Cardiac muscle cell (in vitro differentiated cells and primary cell): ENCODE data around the gene APLNR. TPM values are rescaled to one million over a fixed set of nuclear protein-coding genes. Genes with fewer than 3 reads are reported as not detected.

Experiments used
- DNase-seq, 2 donors: peaks; one replicate each; pipeline versions ENCODE4 v3.0.0 to v3.0.0-alpha.2; 2010 to 2017; ENCODE audit warnings: low read depth in 1 of 2, low spot score in 1 of 2
- H3K27ac ChIP-seq: fragments of 200-600 bp; sonication (generic); 2 replicates; pipeline ENCODE4 v1.5.1; 2016
- H3K27me3 ChIP-seq: fragments of 200-600 bp; sonication (generic); 2 replicates; pipeline ENCODE4 v1.6.0; 2016; ENCODE audit warnings: control low read depth
- H3K36me3 ChIP-seq: fragments of 200-600 bp; sonication (generic); 2 replicates; pipeline ENCODE4 v1.5.1; 2016; ENCODE audit warnings: control low read depth
- H3K4me1 ChIP-seq: fragments of 200-600 bp; sonication (generic); 2 replicates; pipeline ENCODE4 v1.8.1; 2017; ENCODE audit warnings: low read depth, mild to moderate bottlenecking, mixed run types
- H3K4me3 ChIP-seq: fragments of 200-600 bp; sonication (generic); 2 replicates; pipeline ENCODE4 v1.5.1; 2016; ENCODE audit warnings: mild to moderate bottlenecking
- H3K9me3 ChIP-seq: fragments of 200-600 bp; sonication (generic); 2 replicates; pipeline ENCODE4 v1.5.1; 2017; ENCODE audit warnings: low read depth, mild to moderate bottlenecking, control low read depth
- CTCF ChIP-seq: IDR thresholded peaks from 2 replicates; pipeline ENCODE4 v1.5.1; 2012; ENCODE audit warnings: low read depth, mild to moderate bottlenecking, low read length
- polyA plus RNA-seq: library from polyadenylated mRNA; unstranded; fragments of >200 nt; fragmentation: Nextera tagmentation; extraction: Ambion mirVana; gene quantifications from 2 replicates; pipeline ENCODE4 v1.2.1, GENCODE V29; 2016
- total RNA-seq: library from RNA; depleted of rRNA; stranded (reverse); fragments of >200 nt; gene quantifications from 2 replicates; pipeline ENCODE4 v1.2.3, GENCODE V29; 2016

Gene APLNR
- total and polyA plus RNA-seq, 2 experiments from 2014 or later: 7.2 to 16.0 TPM

DNA sequence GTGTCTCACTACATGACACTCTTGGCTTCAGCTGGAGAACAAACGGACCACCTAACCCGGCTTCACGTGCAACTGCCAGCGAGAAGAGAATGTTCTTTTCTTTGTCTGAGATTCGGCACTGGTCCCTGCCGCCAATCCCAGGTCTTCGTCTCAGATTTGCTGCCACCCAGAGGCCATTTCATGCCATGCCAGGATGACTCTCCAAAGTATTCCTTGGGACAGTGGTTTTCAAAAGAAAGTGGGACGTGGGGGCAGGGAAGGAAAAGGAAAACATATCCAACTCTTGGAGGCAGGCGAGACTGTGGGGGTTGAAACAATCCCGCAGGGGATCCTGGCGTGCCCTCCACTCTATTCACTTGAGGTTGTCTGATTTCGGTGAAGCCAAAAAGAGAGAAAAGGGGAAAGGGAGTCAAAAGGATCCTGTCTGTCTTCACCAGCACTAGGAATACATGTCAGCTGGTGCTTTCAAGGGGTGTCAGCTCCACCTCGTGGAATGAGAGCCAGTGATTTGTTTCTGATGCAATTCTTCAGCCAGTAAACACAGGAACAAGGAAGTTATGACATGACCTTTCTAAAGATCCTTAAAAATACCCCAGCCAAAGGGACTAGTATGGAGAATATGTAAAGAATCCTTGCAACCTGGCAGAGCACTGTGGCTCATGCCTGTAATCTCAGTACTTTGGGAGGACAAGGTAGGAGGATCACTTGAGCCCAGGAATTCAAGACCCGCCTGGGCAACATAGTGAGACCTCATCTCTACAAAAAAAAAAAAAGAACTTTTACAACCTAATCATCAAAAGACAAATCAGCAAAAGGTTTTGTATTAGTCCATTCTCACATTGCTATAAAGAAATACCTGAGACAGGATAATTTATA, 41.0 kb upstream of the APLNR start:
- TF ChIP-seq CTCF: peak; percentile 84
- H3K36me3 ChIP-seq: no peaks in the 10 kb centered on the region
- peak overlapping the region; percentile 68 for H3K27ac ChIP-seq
- peaks cover 8% of the 10 kb centered on the region for H3K4me1 ChIP-seq
- H3K4me3 ChIP-seq: no peak overlapping the region
- no peaks in the 10 kb centered on the region for H3K27me3 ChIP-seq
- peak; percentile 77 to 92 for DNase-seq
- no peaks in the 10 kb centered on the region for H3K9me3 ChIP-seq

GRCh38 chr11:57276971-57277675, 40.1 kb upstream of the APLNR start:
- H3K9me3 ChIP-seq: no peaks in the 10 kb centered on the region
- no peak overlapping the region for H3K4me3 ChIP-seq
- DNase-seq: peak in 1 of 2 donors; percentile 78
- peaks cover 8% of the 10 kb centered on the region for H3K4me1 ChIP-seq
- TF ChIP-seq CTCF: no peak
- no peaks in the 10 kb centered on the region for H3K36me3 ChIP-seq
- H3K27ac ChIP-seq: no peak overlapping the region
- H3K27me3 ChIP-seq: no peaks in the 10 kb centered on the region

DNA sequence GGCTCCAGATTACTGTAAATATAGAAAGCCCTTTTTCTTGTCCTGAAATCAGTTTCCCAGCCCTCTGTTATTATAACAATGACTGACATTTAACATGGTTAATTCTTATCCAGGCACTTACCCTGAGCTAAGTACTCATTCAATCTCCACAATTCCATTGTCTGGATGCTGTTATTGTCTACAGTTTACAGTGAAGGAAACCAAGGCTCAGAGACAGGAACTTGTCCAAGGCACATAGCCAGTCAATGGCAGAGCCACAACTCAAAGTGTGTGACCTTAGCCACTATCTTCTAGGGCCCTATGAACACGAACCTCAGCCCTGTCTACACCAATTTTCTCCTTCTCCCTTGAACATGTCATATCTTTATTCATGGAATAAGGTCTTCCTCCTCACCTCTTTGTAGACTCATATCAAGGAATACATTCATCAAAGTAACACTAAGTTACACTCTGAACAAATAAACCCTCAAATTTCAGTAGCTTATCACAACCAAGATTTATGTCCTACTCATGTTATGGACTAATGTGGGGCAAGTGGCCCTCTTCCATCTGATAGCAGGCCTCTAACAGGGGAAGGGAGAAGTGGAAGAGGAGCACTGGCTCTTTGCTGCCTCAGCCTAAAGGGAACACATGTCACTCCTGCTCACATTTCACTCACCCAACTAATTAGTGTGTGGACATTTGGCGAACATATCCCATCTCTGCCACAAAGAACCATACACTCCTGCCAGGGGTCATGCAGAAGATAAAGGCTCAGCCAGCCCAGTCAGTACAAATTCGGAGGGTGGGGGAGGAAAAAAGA, 39.3 kb upstream of the APLNR start:
- no peaks in the 10 kb centered on the region for H3K9me3 ChIP-seq
- no peak overlapping the region for H3K4me3 ChIP-seq
- no peaks in the 10 kb centered on the region for H3K36me3 ChIP-seq
- no peak for DNase-seq
- H3K4me1 ChIP-seq: peaks cover 8% of the 10 kb centered on the region
- no peak overlapping the region for H3K27ac ChIP-seq
- no peaks in the 10 kb centered on the region for H3K27me3 ChIP-seq
- TF ChIP-seq CTCF: no peak

DNA sequence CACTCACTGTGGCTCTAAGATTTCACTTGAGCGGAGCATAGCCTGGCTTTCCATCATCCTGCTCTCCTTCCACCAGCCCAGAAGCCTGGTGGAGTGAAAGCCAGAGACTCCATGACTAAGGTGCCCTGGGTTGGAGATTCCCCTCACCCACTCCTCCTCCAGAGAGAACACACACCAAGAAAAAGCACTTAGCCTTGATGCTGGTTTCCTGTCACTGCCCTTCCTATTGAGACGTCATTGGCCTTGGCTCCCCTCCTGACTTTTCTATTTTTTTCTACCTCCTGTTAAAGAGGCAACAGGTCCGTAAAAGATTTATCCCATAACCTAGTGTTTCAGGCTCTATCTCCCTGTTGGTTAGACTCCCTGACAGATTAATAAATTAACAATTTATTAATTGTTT, 38.5 kb upstream of the APLNR start:
- H3K36me3 ChIP-seq: no peaks in the 10 kb centered on the region
- no peak for TF ChIP-seq CTCF
- no peaks in the 10 kb centered on the region for H3K9me3 ChIP-seq
- peaks cover 8% of the 10 kb centered on the region for H3K4me1 ChIP-seq
- DNase-seq: peak in 1 of 2 donors; percentile 59
- no peaks in the 10 kb centered on the region for H3K27me3 ChIP-seq
- no peak overlapping the region for H3K4me3 ChIP-seq
- H3K27ac ChIP-seq: no peak overlapping the region

GRCh38 chr11:57274904-57275498, 38.0 kb upstream of the APLNR start:
- TF ChIP-seq CTCF: no peak
- H3K4me1 ChIP-seq: peaks cover 8% of the 10 kb centered on the region
- H3K27me3 ChIP-seq: no peaks in the 10 kb centered on the region
- H3K36me3 ChIP-seq: no peaks in the 10 kb centered on the region
- no peak overlapping the region for H3K4me3 ChIP-seq
- DNase-seq: no peak
- H3K27ac ChIP-seq: no peak overlapping the region
- no peaks in the 10 kb centered on the region for H3K9me3 ChIP-seq
